ENCODE data around the gene PAPLN.
"Not testable (repeated sequence)": the region's sequence is repeated elsewhere in the genome, so short reads cannot be mapped to it uniquely, and the experiment has no call there.

The PAPLN gene

DNA sequence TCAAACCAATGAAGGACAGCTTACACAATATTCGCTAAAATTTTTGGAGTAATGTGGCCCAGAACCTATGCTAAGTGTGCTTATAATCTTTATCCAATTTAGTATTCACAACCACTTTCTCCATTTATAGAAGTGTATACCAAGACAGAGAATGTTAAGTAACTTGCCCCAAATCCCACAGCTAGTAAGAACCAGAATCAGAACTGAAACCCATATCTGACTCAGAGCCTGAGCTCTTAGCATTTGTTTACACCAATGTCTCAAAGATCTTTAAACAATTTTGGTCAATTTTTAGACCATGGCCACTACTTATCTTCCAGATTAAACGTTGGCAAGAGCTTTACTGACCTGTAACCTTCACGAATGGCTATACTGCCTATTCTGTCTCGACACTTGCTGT is 53.0 kb downstream of the PAPLN start:
- H3K4me1 ChIP-seq (ENCODE audit: insufficient read depth, low read length) = peaks cover 30% of the 10 kb centered on the region
- H3K9me3 ChIP-seq (ENCODE audit: control insufficient read depth, insufficient read depth, low read length) = no peaks in the 10 kb centered on the region
- no peaks in the 10 kb centered on the region for H3K36me3 ChIP-seq (ENCODE audit: insufficient read depth, low read length)
- no peak overlapping the region for H3K9ac ChIP-seq (ENCODE audit: low read depth, low read length)

DNA sequence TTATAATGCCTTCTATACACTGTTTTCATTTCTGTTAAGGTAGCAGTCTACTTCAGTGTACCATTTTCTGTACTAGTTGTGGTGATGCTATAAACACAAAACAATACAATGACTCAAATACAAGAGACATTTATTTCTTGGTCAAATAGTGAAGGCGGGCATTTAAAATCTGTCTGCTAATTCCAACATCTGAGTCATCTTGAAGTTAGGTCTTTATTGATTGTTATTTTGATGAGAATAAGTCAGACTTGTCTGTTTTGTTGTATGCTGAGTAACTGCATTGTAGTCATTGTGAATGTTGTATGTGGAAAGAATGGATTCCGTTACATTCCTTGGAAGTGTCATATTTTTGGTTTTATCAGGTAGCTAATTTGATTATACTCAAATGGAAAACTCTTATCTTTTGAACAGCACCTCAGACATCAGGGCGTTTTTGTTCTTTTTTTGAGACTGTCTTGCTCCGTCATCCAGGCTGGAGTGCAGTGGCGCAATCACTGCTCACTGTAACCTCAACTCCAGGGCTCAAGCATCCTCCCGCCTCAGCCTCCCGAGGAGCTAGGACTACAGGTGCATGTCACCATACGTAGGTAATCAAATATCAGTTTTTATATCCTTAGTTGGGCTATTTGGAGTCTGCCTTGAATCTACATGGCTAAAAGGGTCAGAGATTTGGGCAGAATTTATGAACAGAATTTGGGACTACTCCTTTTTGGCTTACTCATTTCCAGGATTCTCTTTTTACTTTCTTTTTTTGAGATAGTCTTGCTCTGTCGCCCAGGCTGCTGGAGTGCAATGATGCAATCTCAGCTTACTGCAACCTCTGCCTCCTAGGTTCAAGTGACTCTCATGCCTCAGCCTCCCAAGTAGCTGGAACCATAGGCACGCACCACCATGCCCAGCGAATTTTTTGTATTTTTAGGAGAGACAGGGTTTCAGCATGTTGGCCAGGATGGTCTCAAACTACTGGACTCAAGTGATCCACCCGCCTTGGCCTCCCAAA is 56.8 kb downstream of the PAPLN start:
- Histone ChIP-seq H3K4me1 (ENCODE audit: insufficient read depth, low read length) (peaks cover 15% of the 10 kb centered on the region), H3K9me3 (ENCODE audit: control insufficient read depth, insufficient read depth, low read length) (no peaks in the 10 kb centered on the region), H3K36me3 (ENCODE audit: insufficient read depth, low read length) (no peaks in the 10 kb centered on the region), H3K9ac (ENCODE audit: low read depth, low read length) (no peak overlapping the region)

DNA sequence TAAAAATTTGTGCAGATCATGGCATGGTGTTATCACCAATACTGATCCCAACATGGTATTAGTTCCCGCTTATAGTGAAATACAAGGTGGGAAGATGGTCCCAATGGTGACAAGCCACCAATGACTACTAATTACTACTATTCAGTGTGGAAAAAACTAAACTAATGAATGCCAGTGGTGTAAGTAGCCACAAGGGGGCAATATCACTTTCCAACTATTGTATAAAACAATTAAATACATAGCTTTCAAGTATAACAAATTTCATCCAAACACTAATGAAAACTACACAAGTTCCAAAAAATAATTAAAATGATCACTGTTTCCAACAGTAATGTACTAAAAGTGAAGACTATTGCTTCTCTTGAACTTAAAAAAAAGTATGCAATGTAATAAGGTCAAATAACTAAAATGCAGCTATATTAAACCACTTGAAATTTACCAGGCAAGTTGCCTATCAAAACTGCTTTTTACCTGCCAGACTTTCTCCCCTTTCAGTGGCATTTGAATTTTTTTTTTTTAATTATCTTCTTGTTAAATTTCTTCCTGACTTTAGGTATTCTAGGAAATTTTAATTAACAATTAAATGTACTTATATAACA is 58.0 kb downstream of the PAPLN start:
- no peaks in the 10 kb centered on the region for H3K9me3 ChIP-seq (ENCODE audit: control insufficient read depth, insufficient read depth, low read length)
- no peak overlapping the region for H3K9ac ChIP-seq (ENCODE audit: low read depth, low read length)
- H3K36me3 ChIP-seq (ENCODE audit: insufficient read depth, low read length) = no peaks in the 10 kb centered on the region
- peaks cover 7% of the 10 kb centered on the region for H3K4me1 ChIP-seq (ENCODE audit: insufficient read depth, low read length)

DNA sequence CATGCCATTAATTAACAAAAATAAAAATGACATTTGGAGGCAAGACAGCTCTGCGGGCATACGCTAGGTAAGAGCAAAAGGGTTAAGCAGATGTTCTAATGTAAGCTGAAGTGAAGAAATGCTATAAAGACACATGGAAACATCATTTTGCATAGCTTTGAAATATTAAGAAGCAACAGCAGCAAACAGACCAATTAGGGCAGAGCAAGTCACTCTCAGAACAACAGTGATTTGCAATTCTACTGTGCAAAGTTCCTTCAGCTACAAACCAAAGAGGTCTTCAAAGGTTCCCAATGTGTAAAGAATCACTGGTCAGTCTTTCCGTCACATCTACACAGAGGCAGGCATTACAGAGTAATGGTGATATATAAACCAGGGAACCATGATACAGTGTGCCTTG is 68.2 kb downstream of the PAPLN start:
- H3K36me3 ChIP-seq (ENCODE audit: insufficient read depth, low read length) = no peaks in the 10 kb centered on the region
- no peaks in the 10 kb centered on the region for H3K9me3 ChIP-seq (ENCODE audit: control insufficient read depth, insufficient read depth, low read length)
- peaks cover 3% of the 10 kb centered on the region; the same call in 1 of the 2 replicates for H3K4me1 ChIP-seq (ENCODE audit: insufficient read depth, low read length)
- H3K9ac ChIP-seq (ENCODE audit: low read depth, low read length) = no peak overlapping the region

DNA sequence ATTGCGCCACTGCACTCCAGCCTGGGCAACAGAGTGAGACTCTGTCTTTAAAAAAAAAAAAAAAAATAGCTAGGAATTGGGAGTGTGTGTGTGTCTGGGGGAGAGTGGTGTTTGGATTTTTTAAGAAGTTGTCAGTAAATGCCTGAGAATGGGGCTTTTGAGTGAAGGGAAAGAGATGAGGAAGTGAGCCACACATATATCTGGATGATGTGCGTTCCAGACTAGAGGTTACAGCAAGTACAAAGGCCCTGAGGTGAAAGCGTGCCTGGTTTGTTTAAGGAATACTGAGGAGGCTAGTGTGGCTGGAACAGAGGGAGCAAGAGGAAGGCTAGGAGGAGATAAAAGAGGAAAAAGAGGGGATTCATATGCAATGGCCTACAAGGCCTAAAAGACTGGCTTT is 70.0 kb downstream of the PAPLN start:
- Histone ChIP-seq H3K36me3 (ENCODE audit: insufficient read depth, low read length) (no peaks in the 10 kb centered on the region), H3K4me1 (ENCODE audit: insufficient read depth, low read length) (peaks cover 6% of the 10 kb centered on the region; the same call in 1 of the 2 replicates), H3K9ac (ENCODE audit: low read depth, low read length) (no peak overlapping the region), H3K9me3 (ENCODE audit: control insufficient read depth, insufficient read depth, low read length) (no peaks in the 10 kb centered on the region)

DNA sequence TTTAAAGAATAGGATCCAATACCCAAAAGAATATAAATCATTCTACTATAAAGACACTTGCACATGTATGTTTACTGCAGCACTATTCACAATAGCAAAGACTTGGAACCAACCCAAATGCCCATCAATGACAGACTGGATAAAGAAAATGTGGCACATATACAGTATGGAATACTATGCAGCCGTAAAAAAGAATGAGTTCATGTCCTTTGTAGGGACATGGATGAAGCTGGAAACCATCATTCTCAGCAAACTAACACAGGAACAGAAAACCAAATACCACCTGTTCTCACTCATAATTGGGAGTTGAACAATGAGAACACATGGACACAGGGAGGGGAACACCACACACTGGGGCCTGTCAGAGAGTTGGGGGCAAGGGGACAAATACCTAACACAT is 71.9 kb downstream of the PAPLN start:
- not testable (repeated sequence) for H3K4me1 ChIP-seq (ENCODE audit: insufficient read depth, low read length); H3K9me3 ChIP-seq (ENCODE audit: control insufficient read depth, insufficient read depth, low read length); H3K9ac ChIP-seq (ENCODE audit: low read depth, low read length); H3K36me3 ChIP-seq (ENCODE audit: insufficient read depth, low read length)

DNA sequence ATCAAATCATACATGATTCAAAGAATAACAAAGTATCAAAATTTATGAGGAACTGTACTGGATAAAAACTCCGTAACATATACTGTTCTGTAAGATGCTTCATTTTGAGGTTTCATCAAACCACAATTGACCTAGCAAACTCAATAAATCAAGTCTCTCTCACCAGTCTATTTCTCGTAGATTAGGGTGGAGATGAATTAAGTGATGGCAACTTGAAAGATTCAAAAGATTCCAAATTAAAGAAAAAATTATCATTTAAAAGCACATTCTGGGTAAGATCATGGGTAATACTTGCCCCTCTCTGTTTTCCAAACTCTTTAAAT is 74.4 kb downstream of the PAPLN start:
- H3K4me1 ChIP-seq (ENCODE audit: insufficient read depth, low read length) = peaks cover 6% of the 10 kb centered on the region; the same call in 1 of the 2 replicates
- no peaks in the 10 kb centered on the region for H3K9me3 ChIP-seq (ENCODE audit: control insufficient read depth, insufficient read depth, low read length)
- H3K36me3 ChIP-seq (ENCODE audit: insufficient read depth, low read length) = no peaks in the 10 kb centered on the region
- H3K9ac ChIP-seq (ENCODE audit: low read depth, low read length) = no peak overlapping the region

DNA sequence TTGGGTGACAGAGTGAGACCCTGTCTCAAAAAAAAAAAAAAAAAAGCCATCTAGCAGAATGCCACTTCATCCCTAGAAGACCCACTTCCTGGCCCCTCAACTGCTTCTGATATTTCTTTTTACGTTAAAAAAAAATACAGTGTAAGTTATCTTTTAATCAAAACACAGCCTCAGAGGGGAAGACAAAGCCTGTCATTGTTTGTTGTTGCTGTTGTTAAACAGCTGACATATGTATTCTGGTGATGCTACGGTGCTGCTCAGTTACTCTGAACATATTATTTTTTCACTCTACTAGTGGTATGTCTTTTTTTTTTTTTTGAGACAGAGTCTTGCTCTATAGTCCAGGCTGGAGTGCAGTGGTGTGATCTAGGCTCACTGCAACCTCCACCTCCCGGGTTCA is 75.4 kb downstream of the PAPLN start:
- Histone ChIP-seq H3K9ac (ENCODE audit: low read depth, low read length) (no peak overlapping the region), H3K4me1 (ENCODE audit: insufficient read depth, low read length) (peaks cover 6% of the 10 kb centered on the region; the same call in 1 of the 2 replicates), H3K36me3 (ENCODE audit: insufficient read depth, low read length) (no peaks in the 10 kb centered on the region), H3K9me3 (ENCODE audit: control insufficient read depth, insufficient read depth, low read length) (no peaks in the 10 kb centered on the region)

DNA sequence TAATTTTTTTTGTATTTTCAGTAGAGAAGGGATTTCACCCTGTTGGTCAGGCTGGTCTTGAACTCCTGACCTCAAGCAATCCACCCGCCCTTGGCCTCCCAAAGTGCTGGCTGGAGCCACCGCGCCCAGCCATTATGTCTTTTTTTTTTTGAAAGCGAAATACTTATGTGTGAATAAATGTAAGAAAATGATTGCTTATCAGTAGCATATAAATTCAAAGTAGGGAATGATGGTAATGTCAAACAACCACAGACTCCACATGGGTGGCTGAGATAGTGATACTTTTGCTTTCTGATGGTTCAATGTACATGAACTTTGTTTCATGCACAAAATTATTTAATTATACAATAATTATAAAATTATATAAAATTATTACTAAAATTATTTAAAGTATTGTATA is 75.8 kb downstream of the PAPLN start:
- Histone ChIP-seq H3K9ac (ENCODE audit: low read depth, low read length) (no peak overlapping the region), H3K4me1 (ENCODE audit: insufficient read depth, low read length) (peaks cover 6% of the 10 kb centered on the region; the same call in 1 of the 2 replicates), H3K9me3 (ENCODE audit: control insufficient read depth, insufficient read depth, low read length) (no peaks in the 10 kb centered on the region), H3K36me3 (ENCODE audit: insufficient read depth, low read length) (no peaks in the 10 kb centered on the region)

DNA sequence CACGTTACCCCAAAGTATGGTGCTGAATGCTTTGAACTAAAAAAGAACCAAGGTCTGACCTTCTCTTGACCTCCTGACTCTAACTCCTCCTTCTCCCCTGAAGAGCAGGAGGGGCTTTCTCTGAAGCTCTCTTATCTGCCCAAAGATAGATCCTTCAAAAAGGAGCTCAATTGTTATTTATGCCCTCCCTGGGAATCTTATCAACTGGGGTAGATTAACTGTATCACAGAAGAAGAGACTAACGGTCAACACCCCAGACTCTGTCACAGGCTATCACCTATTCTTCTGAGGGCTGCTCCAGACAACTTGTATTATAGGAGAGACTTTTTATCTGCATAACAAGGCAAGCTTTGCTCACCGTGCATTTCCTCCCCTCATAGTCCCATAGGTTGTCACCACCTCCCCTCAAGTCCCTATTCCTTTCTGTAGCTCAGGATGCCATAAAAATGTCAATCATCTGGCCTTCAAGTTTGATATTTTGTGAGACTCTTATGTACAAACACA is 86.6 kb downstream of the PAPLN start:
- no peaks in the 10 kb centered on the region for H3K9me3 ChIP-seq (ENCODE audit: control insufficient read depth, insufficient read depth, low read length)
- H3K36me3 ChIP-seq (ENCODE audit: insufficient read depth, low read length) = no peaks in the 10 kb centered on the region
- H3K4me1 ChIP-seq (ENCODE audit: insufficient read depth, low read length) = peaks cover 13% of the 10 kb centered on the region; the same call in 1 of the 2 replicates
- no peak overlapping the region for H3K9ac ChIP-seq (ENCODE audit: low read depth, low read length)
